HEK293 (cell line): ENCODE measurements around the gene SAMD4A.

Experiments used
- ZBTB7A ChIP-seq: fragments of 450-650 bp; formaldehyde crosslinking; IDR thresholded peaks from 2 replicates; pipeline ENCODE4 v1.5.1; 2016; ENCODE audit warnings: low read depth, missing biosample characterization, missing genetic modification characterization
- ZNF174 ChIP-seq: fragments of 450-650 bp; formaldehyde crosslinking; IDR thresholded peaks from 2 replicates; pipeline ENCODE4 v1.5.0; 2017; ENCODE audit warnings: missing biosample characterization, mild to moderate bottlenecking, missing genetic modification characterization
- ZNF274 ChIP-seq, 2 experiments: fragments of 200-500 bp in 1 of 2; fragments of 450-650 bp in 1 of 2; sonication (Bioruptor generic) in 1 of 2; formaldehyde crosslinking in 1 of 2; IDR thresholded peaks; 2 replicates each; pipeline versions ENCODE4 v1.5.1 to v1.6.1; 2014 to 2016; ENCODE audit warnings: borderline replicate concordance in 1 of 2, inconsistent platforms in 1 of 2, low read length in 1 of 2, missing biosample characterization in 1 of 2, missing genetic modification characterization in 1 of 2
- ZNF350 ChIP-seq: fragments of 450-650 bp; formaldehyde crosslinking; IDR thresholded peaks from 2 replicates; pipeline ENCODE4 v1.5.0; 2017; ENCODE audit warnings: missing biosample characterization, mild to moderate bottlenecking, missing genetic modification characterization
- ZNF514 ChIP-seq: fragments of 450-650 bp; formaldehyde crosslinking; IDR thresholded peaks from 2 replicates; pipeline ENCODE4 v1.5.1; 2016; ENCODE audit warnings: missing biosample characterization, missing genetic modification characterization
- ZNF707 ChIP-seq: fragments of 450-650 bp; formaldehyde crosslinking; IDR thresholded peaks from 2 replicates; pipeline ENCODE4 v1.5.1; 2016; ENCODE audit warnings: missing biosample characterization, missing genetic modification characterization
- ZNF76 ChIP-seq: fragments of 450-650 bp; formaldehyde crosslinking; IDR thresholded peaks from 2 replicates; pipeline ENCODE4; 2016; ENCODE audit warnings: low read depth, missing biosample characterization, missing genetic modification characterization, borderline replicate concordance
- TF ChIP-seq, protein P1 (sequence below): fragments of 450-650 bp; formaldehyde crosslinking; IDR thresholded peaks from 2 replicates; pipeline ENCODE4 v1.5.1; 2016; ENCODE audit warnings: missing biosample characterization, missing genetic modification characterization
- TF ChIP-seq, protein P2 (sequence below): fragments of 450-650 bp; formaldehyde crosslinking; IDR thresholded peaks from 2 replicates; pipeline ENCODE4 v1.5.1; 2017; ENCODE audit warnings: missing biosample characterization, missing genetic modification characterization

DNA sequence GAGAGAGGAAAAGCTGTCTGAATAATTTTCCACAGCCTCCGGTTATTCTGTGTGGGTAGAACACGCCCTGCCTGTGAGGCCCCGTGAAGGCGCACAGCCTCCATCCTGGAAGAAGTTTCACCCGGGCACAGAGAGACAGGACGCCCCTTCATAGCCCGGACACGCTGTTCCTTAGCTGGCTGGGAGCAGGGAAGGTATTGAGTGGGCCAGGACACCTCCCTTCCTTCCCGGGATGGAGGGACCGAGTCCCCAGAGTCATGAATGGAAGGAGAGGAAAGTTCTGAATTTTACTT is 200.2 kb downstream of the SAMD4A start:
- TF ChIP-seq, protein P1, sequence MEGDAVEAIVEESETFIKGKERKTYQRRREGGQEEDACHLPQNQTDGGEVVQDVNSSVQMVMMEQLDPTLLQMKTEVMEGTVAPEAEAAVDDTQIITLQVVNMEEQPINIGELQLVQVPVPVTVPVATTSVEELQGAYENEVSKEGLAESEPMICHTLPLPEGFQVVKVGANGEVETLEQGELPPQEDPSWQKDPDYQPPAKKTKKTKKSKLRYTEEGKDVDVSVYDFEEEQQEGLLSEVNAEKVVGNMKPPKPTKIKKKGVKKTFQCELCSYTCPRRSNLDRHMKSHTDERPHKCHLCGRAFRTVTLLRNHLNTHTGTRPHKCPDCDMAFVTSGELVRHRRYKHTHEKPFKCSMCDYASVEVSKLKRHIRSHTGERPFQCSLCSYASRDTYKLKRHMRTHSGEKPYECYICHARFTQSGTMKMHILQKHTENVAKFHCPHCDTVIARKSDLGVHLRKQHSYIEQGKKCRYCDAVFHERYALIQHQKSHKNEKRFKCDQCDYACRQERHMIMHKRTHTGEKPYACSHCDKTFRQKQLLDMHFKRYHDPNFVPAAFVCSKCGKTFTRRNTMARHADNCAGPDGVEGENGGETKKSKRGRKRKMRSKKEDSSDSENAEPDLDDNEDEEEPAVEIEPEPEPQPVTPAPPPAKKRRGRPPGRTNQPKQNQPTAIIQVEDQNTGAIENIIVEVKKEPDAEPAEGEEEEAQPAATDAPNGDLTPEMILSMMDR: no peak
- no peak for TF ChIP-seq ZNF274 (IDR thresholded peaks at IDR 0.05; ENCODE audit: low read length)
- no peak for TF ChIP-seq ZNF274 (tag by site-specific recombination; IDR thresholded peaks at IDR 0.05; ENCODE audit: borderline replicate concordance)
- no peak for TF ChIP-seq ZBTB7A (tag by site-specific recombination)
- TF ChIP-seq ZNF707 (tag by site-specific recombination): no peak
- TF ChIP-seq, protein P2, sequence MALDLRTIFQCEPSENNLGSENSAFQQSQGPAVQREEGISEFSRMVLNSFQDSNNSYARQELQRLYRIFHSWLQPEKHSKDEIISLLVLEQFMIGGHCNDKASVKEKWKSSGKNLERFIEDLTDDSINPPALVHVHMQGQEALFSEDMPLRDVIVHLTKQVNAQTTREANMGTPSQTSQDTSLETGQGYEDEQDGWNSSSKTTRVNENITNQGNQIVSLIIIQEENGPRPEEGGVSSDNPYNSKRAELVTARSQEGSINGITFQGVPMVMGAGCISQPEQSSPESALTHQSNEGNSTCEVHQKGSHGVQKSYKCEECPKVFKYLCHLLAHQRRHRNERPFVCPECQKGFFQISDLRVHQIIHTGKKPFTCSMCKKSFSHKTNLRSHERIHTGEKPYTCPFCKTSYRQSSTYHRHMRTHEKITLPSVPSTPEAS (tag by site-specific recombination): no peak
- no peak for TF ChIP-seq ZNF514 (tag by site-specific recombination)
- TF ChIP-seq ZNF174 (tag by site-specific recombination): no peak
- no peak for TF ChIP-seq ZNF350 (tag by site-specific recombination)
- no peak for TF ChIP-seq ZNF76
